Measurements from ENCODE around the gene ZNF469.
"Not testable (repeated sequence)": the region's sequence is repeated elsewhere in the genome, so short reads cannot be mapped to it uniquely, and the experiment has no call there.

Gene ZNF469

GRCh38 chr16:88398170-88398873, 15.6 kb downstream of the ZNF469 start:
- no peak for DNase-seq

GRCh38 chr16:88398874-88399178, 16.1 kb downstream of the ZNF469 start:
- DNase-seq: no peak

- DNase-seq: no peak
Measured at GRCh38 chr16:88400186-88400585, 17.4 kb downstream of the ZNF469 start.

- DNase-seq: no peak
Measured at GRCh38 chr16:88401604-88402246, 19.0 kb downstream of the ZNF469 start.

GRCh38 chr16:88402551-88403240, 19.9 kb downstream of the ZNF469 start:
- no peak for DNase-seq

GRCh38 chr16:88403794-88404581, 21.2 kb downstream of the ZNF469 start:
- no peak for DNase-seq

GRCh38 chr16:88404769-88405168, 22.0 kb downstream of the ZNF469 start:
- no peak for DNase-seq

- no peak for DNase-seq
Measured at GRCh38 chr16:88405216-88406060, 22.7 kb downstream of the ZNF469 start.

GRCh38 chr16:88406096-88407041, 23.6 kb downstream of the ZNF469 start:
- no peak for DNase-seq

- DNase-seq: no peak
Measured at GRCh38 chr16:88407042-88407420, 24.3 kb downstream of the ZNF469 start.

- DNase-seq: no peak
Measured at GRCh38 chr16:88407807-88408206, 25.0 kb downstream of the ZNF469 start.

- DNase-seq: no peak
Measured at GRCh38 chr16:88408561-88409142, 25.9 kb downstream of the ZNF469 start.

- DNase-seq: no peak
Measured at GRCh38 chr16:88409296-88410065, 26.7 kb downstream of the ZNF469 start.

GRCh38 chr16:88410297-88410968, 27.7 kb downstream of the ZNF469 start:
- DNase-seq: not testable (repeated sequence)

- DNase-seq: no peak
Measured at GRCh38 chr16:88411951-88412576, 29.3 kb downstream of the ZNF469 start.

GRCh38 chr16:88412766-88413165, 30.0 kb downstream of the ZNF469 start:
- no peak for DNase-seq

GRCh38 chr16:88413231-88413630, 30.5 kb downstream of the ZNF469 start:
- no peak for DNase-seq

- DNase-seq: no peak
Measured at GRCh38 chr16:88413631-88414030, 30.9 kb downstream of the ZNF469 start.

Data from activated CD4-positive, alpha-beta T cell treated with anti-CD3 and anti-CD28 coated beads, Interleukin-2, amount 50 U/mL, for 48 hours (primary cell).